ENCODE measurements around the gene PLEKHS1.

Gene PLEKHS1

DNA sequence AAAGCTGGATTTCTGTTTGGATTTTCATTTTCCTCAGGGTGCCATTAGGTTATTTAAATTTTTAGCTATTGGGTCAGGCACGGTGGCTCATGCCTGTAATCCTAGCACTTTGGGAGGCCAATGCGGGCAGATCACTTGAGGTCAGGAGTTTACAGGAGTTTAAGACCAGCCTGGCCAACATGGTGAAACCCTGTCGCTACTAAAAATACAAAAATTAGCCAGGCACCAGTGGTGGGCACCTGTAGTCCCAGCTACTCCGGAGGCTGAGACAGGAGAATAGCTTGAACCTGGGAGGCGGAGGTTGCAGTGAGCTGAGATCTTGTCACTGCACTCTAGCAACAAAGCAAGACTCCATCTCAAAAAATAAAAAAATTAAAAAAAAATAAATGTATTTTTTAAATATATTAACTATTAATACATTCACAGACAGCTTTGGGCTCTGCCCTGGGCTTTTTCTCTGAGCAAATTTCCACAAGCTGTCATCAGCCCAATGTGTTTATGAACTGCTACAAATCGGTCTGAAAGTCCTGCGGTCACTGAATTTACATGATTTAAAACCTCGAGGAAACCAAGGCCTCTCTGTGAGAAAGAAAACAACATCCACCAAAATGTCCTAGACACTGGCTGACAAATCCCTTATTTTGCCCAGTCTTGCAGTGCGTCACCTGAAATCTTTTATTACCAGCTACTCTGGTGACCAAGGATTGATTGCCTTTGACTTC lies 19.2 kb upstream of the PLEKHS1 start:
- Mint-ChIP-seq H3K27ac (no peak overlapping the region), H3K27me3 (no peaks in the 10 kb centered on the region), H3K4me1 (no peaks in the 10 kb centered on the region), H3K4me3 (no peak overlapping the region), H3K36me3 (ENCODE audit: low read depth) (peaks cover 36% of the 10 kb centered on the region), H3K9me3 (no peaks in the 10 kb centered on the region)
- no peak for DNase-seq
- no peak for ATAC-seq

GRCh38 chr10:113732966-113733365 lies 18.5 kb upstream of the PLEKHS1 start:
- DNase-seq (no peak), ATAC-seq (no peak)
- no peak overlapping the region for H3K27ac Mint-ChIP-seq
- H3K4me3 Mint-ChIP-seq, result no peak overlapping the region
- H3K4me1 Mint-ChIP-seq, result no peaks in the 10 kb centered on the region
- peaks cover 32% of the 10 kb centered on the region for H3K36me3 Mint-ChIP-seq (ENCODE audit: low read depth)
- H3K9me3 Mint-ChIP-seq, result no peaks in the 10 kb centered on the region
- no peaks in the 10 kb centered on the region for H3K27me3 Mint-ChIP-seq

DNA sequence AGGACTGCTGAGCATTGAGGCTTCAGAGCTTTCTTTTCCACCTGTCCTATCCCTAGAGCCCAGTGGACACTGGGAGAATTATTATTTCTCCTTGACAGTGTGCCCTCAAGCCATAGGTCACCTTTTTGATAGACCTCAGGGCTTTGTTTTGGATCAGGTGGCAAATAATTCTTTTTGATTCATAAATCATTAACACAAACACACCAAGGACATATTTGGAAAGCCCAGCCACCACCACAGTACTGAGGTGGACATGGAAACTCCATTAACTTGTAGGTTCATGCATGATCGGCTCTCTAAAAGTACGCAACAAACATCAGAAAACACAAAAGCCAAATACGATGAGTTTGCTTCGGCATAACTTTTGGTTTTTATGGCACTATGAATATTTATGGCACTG lies 17.8 kb upstream of the PLEKHS1 start:
- H3K27ac Mint-ChIP-seq, result no peak overlapping the region
- ATAC-seq, result no peak
- H3K9me3 Mint-ChIP-seq, result no peaks in the 10 kb centered on the region
- no peak for DNase-seq
- H3K4me3 Mint-ChIP-seq, result no peak overlapping the region
- H3K4me1 Mint-ChIP-seq, result no peaks in the 10 kb centered on the region
- H3K36me3 Mint-ChIP-seq (ENCODE audit: low read depth), result peaks cover 25% of the 10 kb centered on the region
- no peaks in the 10 kb centered on the region for H3K27me3 Mint-ChIP-seq

GRCh38 chr10:113735913-113736312 lies 15.6 kb upstream of the PLEKHS1 start:
- Mint-ChIP-seq H3K27ac (no peak overlapping the region), H3K4me1 (no peaks in the 10 kb centered on the region), H3K4me3 (no peak overlapping the region), H3K27me3 (peaks cover 2% of the 10 kb centered on the region), H3K36me3 (ENCODE audit: low read depth) (peaks cover 4% of the 10 kb centered on the region), H3K9me3 (no peaks in the 10 kb centered on the region)
- ATAC-seq, result no peak
- DNase-seq, result no peak

GRCh38 chr10:113736576-113736975 lies 14.9 kb upstream of the PLEKHS1 start:
- no peaks in the 10 kb centered on the region for H3K4me1 Mint-ChIP-seq
- H3K9me3 Mint-ChIP-seq, result no peaks in the 10 kb centered on the region
- ATAC-seq, result no peak
- no peak overlapping the region for H3K27ac Mint-ChIP-seq
- peaks cover 2% of the 10 kb centered on the region for H3K27me3 Mint-ChIP-seq
- H3K36me3 Mint-ChIP-seq (ENCODE audit: low read depth), result peaks cover 3% of the 10 kb centered on the region
- DNase-seq, result no peak
- H3K4me3 Mint-ChIP-seq, result no peak overlapping the region

DNA sequence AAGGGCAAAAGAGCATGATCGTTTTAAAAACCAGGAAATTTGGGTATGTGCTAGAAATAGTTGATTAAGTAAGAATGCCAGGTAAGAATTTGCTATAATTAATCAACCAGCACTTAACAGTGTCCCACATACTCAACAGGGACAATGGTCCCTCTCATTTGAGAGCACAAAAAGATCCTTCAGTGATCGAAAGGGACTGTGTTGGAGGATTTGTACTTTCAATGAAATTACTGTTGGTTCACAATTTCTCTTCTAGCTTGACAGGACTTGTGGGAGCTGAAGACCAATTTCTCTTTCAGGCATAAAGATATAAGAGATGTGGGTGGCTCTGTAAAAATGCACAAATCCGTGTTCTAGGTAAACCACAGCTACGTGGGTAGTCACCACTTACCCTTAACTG lies 12.5 kb upstream of the PLEKHS1 start:
- H3K27ac Mint-ChIP-seq, result no peak overlapping the region
- DNase-seq, result no peak
- H3K4me3 Mint-ChIP-seq, result no peak overlapping the region
- no peak for ATAC-seq
- peaks cover 8% of the 10 kb centered on the region for H3K27me3 Mint-ChIP-seq
- H3K36me3 Mint-ChIP-seq (ENCODE audit: low read depth), result peaks cover 3% of the 10 kb centered on the region
- H3K9me3 Mint-ChIP-seq, result no peaks in the 10 kb centered on the region
- no peaks in the 10 kb centered on the region for H3K4me1 Mint-ChIP-seq

DNA sequence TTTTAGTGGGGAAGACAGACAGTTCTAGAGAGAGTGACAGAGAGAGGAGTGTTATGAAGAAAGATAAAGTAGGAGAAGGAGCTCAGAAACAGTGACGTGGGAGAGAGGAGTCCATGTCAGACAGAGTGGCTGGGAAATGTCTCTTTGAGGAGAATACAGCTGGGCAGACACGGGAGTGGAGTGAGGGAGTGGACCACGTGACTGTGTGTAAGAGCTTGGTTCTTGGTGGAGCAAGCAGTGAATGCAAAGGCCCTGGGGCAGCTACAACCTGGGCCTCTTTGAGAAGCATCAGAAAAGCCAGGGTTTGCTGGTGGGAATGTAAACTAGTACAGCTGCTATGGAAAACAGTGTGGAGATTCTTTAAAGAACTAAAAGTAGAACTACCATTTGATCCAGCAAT lies 11.9 kb upstream of the PLEKHS1 start:
- H3K27ac Mint-ChIP-seq, result no peak overlapping the region
- no peaks in the 10 kb centered on the region for H3K9me3 Mint-ChIP-seq
- DNase-seq (no peak), ATAC-seq (no peak)
- no peaks in the 10 kb centered on the region for H3K4me1 Mint-ChIP-seq
- peaks cover 12% of the 10 kb centered on the region for H3K27me3 Mint-ChIP-seq
- H3K4me3 Mint-ChIP-seq, result no peak overlapping the region
- peaks cover 3% of the 10 kb centered on the region for H3K36me3 Mint-ChIP-seq (ENCODE audit: low read depth)

- H3K27ac Mint-ChIP-seq, result no peak overlapping the region
- H3K4me3 Mint-ChIP-seq, result no peak overlapping the region
- H3K36me3 Mint-ChIP-seq (ENCODE audit: low read depth), result no peaks in the 10 kb centered on the region
- DNase-seq (no peak), ATAC-seq (no peak)
- H3K27me3 Mint-ChIP-seq, result peaks cover 15% of the 10 kb centered on the region
- no peaks in the 10 kb centered on the region for H3K9me3 Mint-ChIP-seq
- H3K4me1 Mint-ChIP-seq, result no peaks in the 10 kb centered on the region
Observed at GRCh38 chr10:113740850-113741249, 10.6 kb upstream of the PLEKHS1 start.

DNA sequence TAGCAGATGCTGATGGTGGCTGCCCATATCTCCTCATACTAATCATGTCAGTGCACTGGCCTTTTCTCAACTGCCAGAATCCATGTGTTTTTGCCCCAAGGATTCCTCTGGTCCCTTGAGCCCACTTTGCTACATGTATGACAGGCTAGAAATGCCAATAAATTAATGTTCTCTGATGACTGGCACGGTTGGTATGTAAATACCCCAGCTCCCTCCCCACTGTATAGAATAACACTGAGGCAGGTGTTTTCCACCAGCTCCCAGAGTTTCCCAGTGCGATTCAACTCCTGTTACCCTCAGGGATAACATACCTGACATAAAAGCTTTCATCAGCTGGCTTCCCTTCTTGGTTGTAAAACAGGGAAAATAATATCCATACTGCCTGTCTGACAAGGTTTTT lies 9.0 kb upstream of the PLEKHS1 start:
- peaks cover 19% of the 10 kb centered on the region for H3K27me3 Mint-ChIP-seq
- no peaks in the 10 kb centered on the region for H3K36me3 Mint-ChIP-seq (ENCODE audit: low read depth)
- no peaks in the 10 kb centered on the region for H3K4me1 Mint-ChIP-seq
- no peak overlapping the region for H3K4me3 Mint-ChIP-seq
- ATAC-seq, result no peak
- no peaks in the 10 kb centered on the region for H3K9me3 Mint-ChIP-seq
- no peak overlapping the region for H3K27ac Mint-ChIP-seq
- DNase-seq, result no peak

DNA sequence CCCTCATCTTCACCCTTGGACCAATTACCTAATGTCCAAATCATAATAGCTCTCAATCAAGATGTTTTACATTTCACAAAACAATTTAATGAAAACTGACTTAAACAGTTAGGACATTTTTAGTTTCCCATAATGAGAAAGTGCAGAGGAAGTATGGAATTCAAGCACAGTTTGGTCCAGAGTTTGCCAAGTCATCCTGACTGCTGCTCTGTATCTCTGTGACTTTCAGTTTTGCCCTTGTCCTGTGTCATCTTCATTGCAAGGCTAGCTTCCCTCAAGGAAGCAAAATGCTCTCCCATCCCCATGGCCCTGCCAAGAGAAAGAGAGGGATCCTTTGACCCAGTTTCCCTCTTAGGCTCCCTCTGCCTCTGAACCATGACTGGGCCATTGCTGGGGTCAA lies 7.9 kb upstream of the PLEKHS1 start:
- no peak for ATAC-seq
- no peaks in the 10 kb centered on the region for H3K4me1 Mint-ChIP-seq
- no peak overlapping the region for H3K4me3 Mint-ChIP-seq
- no peak for DNase-seq
- H3K27me3 Mint-ChIP-seq, result peaks cover 19% of the 10 kb centered on the region
- no peak overlapping the region for H3K27ac Mint-ChIP-seq
- no peaks in the 10 kb centered on the region for H3K36me3 Mint-ChIP-seq (ENCODE audit: low read depth)
- no peaks in the 10 kb centered on the region for H3K9me3 Mint-ChIP-seq

- peaks cover 18% of the 10 kb centered on the region for H3K27me3 Mint-ChIP-seq
- H3K9me3 Mint-ChIP-seq, result no peaks in the 10 kb centered on the region
- no peak overlapping the region for H3K27ac Mint-ChIP-seq
- H3K4me3 Mint-ChIP-seq, result no peak overlapping the region
- H3K4me1 Mint-ChIP-seq, result no peaks in the 10 kb centered on the region
- H3K36me3 Mint-ChIP-seq (ENCODE audit: low read depth), result no peaks in the 10 kb centered on the region
- ATAC-seq (no peak), DNase-seq (no peak)
Observed at GRCh38 chr10:113745374-113745773, 6.1 kb upstream of the PLEKHS1 start.

- H3K9me3 Mint-ChIP-seq, result no peaks in the 10 kb centered on the region
- H3K36me3 Mint-ChIP-seq (ENCODE audit: low read depth), result no peaks in the 10 kb centered on the region
- DNase-seq (no peak), ATAC-seq (no peak)
- H3K27me3 Mint-ChIP-seq, result peaks cover 18% of the 10 kb centered on the region
- H3K27ac Mint-ChIP-seq, result no peak overlapping the region
- no peaks in the 10 kb centered on the region for H3K4me1 Mint-ChIP-seq
- H3K4me3 Mint-ChIP-seq, result no peak overlapping the region
Observed at GRCh38 chr10:113746217-113746957, 5.1 kb upstream of the PLEKHS1 start.

DNA sequence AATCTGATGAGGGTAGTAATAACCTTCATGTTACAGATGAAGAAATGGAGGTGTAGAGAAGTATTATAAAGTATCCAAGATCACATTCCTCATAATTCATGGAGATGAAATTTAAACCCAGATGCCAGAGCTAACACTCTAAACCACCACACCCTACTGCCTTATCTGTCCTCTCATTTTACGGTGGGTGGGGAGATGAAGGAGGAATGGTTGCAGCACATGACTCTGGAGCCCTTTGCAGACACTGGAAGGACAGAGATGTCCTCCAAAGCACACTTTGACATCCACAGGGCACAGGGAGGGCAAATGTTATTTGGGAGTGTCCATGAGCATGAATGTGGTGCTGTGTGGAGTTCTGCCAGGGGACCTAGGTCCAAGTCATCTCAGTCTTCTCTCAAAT lies 1.1 kb downstream of the PLEKHS1 start:
- DNase-seq, result no peak
- no peak overlapping the region for H3K4me3 Mint-ChIP-seq
- ATAC-seq, result no peak
- peaks cover 2% of the 10 kb centered on the region for H3K4me1 Mint-ChIP-seq
- H3K9me3 Mint-ChIP-seq, result no peaks in the 10 kb centered on the region
- H3K27me3 Mint-ChIP-seq, result peaks cover 12% of the 10 kb centered on the region
- no peak overlapping the region for H3K27ac Mint-ChIP-seq
- H3K36me3 Mint-ChIP-seq (ENCODE audit: low read depth), result no peaks in the 10 kb centered on the region

DNA sequence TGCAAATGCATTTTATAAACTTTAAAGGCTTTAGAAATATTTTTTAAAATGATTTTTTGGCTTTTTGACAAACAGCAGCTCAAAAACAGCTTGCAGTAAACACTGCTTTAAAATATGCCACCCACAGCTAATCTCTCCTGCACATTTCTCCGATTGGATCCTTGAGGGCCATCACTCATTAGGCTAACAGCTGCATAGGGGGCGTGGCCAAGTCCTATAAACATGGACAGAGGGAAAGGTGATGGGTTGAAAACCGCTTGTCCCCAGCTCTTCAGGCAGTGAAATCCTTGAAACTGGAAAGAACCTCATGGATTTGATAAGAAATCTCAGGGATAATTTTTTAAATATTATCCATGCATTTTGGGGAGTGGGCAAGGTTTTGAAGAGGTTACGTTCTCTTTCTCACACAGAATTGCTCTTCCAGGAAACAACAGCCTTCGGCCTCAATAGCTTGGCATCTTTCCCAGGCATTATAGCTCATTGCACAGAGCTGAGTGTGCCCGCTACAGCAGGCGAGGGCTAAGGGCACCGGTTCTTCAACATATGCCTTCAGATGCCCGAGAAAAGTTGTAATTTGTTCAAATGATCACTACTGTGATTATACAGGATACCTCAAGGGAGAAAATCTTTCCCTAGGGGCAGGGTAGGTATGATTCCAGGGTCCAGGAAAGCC lies 1.7 kb downstream of the PLEKHS1 start:
- Mint-ChIP-seq H3K9me3 (no peaks in the 10 kb centered on the region), H3K27me3 (peaks cover 12% of the 10 kb centered on the region), H3K27ac (no peak overlapping the region), H3K4me3 (no peak overlapping the region), H3K4me1 (peaks cover 2% of the 10 kb centered on the region), H3K36me3 (ENCODE audit: low read depth) (no peaks in the 10 kb centered on the region)
- DNase-seq (no peak), ATAC-seq (no peak)

DNA sequence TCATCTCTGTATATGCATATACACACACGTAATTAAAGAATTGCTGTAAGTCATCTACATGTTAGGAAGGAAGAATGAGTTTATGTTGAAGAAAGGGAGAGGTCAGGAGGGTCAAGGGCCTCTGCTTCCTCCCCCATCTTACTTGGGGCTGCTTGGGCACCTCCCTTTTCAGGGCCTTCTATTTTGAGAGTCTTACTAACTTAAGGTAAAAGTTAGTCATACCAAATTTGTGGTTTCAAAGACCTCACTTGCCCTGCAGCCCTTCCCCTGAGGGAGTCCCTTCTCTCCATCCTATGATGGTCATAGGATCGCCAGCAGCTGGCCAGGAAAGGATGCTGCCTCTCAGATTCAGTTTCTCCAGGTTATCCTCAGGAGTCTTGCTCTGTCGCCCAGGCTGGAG lies 2.6 kb downstream of the PLEKHS1 start:
- Mint-ChIP-seq H3K27ac (no peak overlapping the region), H3K9me3 (no peaks in the 10 kb centered on the region), H3K4me1 (peaks cover 2% of the 10 kb centered on the region), H3K27me3 (peaks cover 12% of the 10 kb centered on the region), H3K36me3 (ENCODE audit: low read depth) (no peaks in the 10 kb centered on the region), H3K4me3 (no peak overlapping the region)
- no peak for ATAC-seq
- DNase-seq, result no peak

All from activated naive CD8-positive, alpha-beta T cell treated with anti-CD3 and anti-CD28 coated beads, Interleukin-2, amount 50 U/mL, for 24 hours (primary cell).